Astrocyte (in vitro differentiated cells and primary cell): Measurements from ENCODE around the gene TRIM5. TPM values are rescaled to one million over a fixed set of nuclear protein-coding genes. Genes with fewer than 3 reads are reported as not detected.

Experiments
- DNase-seq: peaks from one replicate; pipeline ENCODE4 v3.0.0-alpha.2; 2010; ENCODE audit warnings: low read depth
- FAIRE-seq: peaks from 2 replicates; lab custom pipeline; 2011; peaks lifted over from hg19 to GRCh38; lab: Jason Lieb, UNC
- H2AFZ ChIP-seq: 2 replicates; pipeline ENCODE4 v1.6.0; 2012; ENCODE audit warnings: low read depth, low read length, inconsistent platforms
- H3K27ac ChIP-seq: 2 replicates; pipeline ENCODE4 v1.5.1; 2011; ENCODE audit warnings: low read depth, low read length, inconsistent platforms
- H3K27me3 ChIP-seq: 2 replicates; pipeline ENCODE4 v1.6.0; 2011; ENCODE audit warnings: low read length, inconsistent platforms; ENCODE audit not compliant: insufficient read depth
- H3K36me3 ChIP-seq: 2 replicates; pipeline ENCODE4 v1.5.1; 2011; ENCODE audit warnings: low read length, inconsistent platforms; ENCODE audit not compliant: insufficient read depth
- H3K4me1 ChIP-seq: 2 replicates; pipeline ENCODE4 v1.5.1; 2011; ENCODE audit warnings: low read length, inconsistent platforms; ENCODE audit not compliant: insufficient read depth
- H3K4me2 ChIP-seq: 2 replicates; pipeline ENCODE4 v1.6.0; 2012; ENCODE audit warnings: low read length, inconsistent platforms
- H3K4me3 ChIP-seq: 2 replicates; pipeline ENCODE4 v1.5.1; 2011; ENCODE audit warnings: low read depth, mild to moderate bottlenecking, low read length, inconsistent platforms; ENCODE audit not compliant: insufficient read depth
- H3K79me2 ChIP-seq: 2 replicates; pipeline ENCODE4 v1.6.0; 2012; ENCODE audit warnings: mild to moderate bottlenecking, low read length, inconsistent platforms; ENCODE audit not compliant: insufficient read depth
- H3K9ac ChIP-seq: 2 replicates; pipeline ENCODE4 v1.6.0; 2012; ENCODE audit warnings: mild to moderate bottlenecking, low read length, inconsistent platforms
- H3K9me3 ChIP-seq: 2 replicates; pipeline ENCODE4 v1.5.1; 2012; ENCODE audit warnings: low read depth, mild to moderate bottlenecking, low read length, inconsistent platforms; ENCODE audit not compliant: insufficient read depth
- H4K20me1 ChIP-seq: 2 replicates; pipeline ENCODE4 v1.6.0; 2012; ENCODE audit warnings: low read length, inconsistent platforms; ENCODE audit not compliant: insufficient read depth
- H3K27ac Mint-ChIP-seq: one replicate; pipeline ENCODE4 v1.8.0; 2021; ENCODE audit warnings: mild to moderate bottlenecking, mixed read lengths; ENCODE audit not compliant: unreplicated experiment
- H3K27me3 Mint-ChIP-seq: one replicate; pipeline ENCODE4 v1.8.0; 2021; ENCODE audit warnings: low read depth, mixed read lengths; ENCODE audit not compliant: unreplicated experiment
- H3K36me3 Mint-ChIP-seq: one replicate; pipeline ENCODE4 v1.8.0; 2021; ENCODE audit warnings: low read depth, mixed read lengths; ENCODE audit not compliant: unreplicated experiment
- H3K4me1 Mint-ChIP-seq: one replicate; pipeline ENCODE4 v1.8.0; 2021; ENCODE audit warnings: low read depth, mixed read lengths; ENCODE audit not compliant: unreplicated experiment
- H3K4me3 Mint-ChIP-seq: one replicate; pipeline ENCODE4 v1.8.0; 2021; ENCODE audit warnings: mild to moderate bottlenecking, moderate library complexity, mixed read lengths; ENCODE audit not compliant: unreplicated experiment
- H3K9me3 Mint-ChIP-seq: one replicate; pipeline ENCODE4 v1.8.0; 2021; ENCODE audit warnings: mild to moderate bottlenecking, mixed read lengths; ENCODE audit not compliant: unreplicated experiment
- CTCF ChIP-seq: IDR thresholded peaks from 2 replicates; pipeline ENCODE4 v1.5.1; 2011; ENCODE audit warnings: low read depth, mild to moderate bottlenecking, inconsistent platforms, low read length, moderate library complexity; ENCODE audit not compliant: insufficient read depth
- EZH2 ChIP-seq: IDR thresholded peaks from 2 replicates; pipeline ENCODE4 v1.6.1; 2012; ENCODE audit warnings: mild to moderate bottlenecking, low read length, inconsistent platforms; ENCODE audit not compliant: insufficient read depth
- total RNA-seq: library from RNA; stranded (reverse); gene quantifications from 2 replicates; pipeline ENCODE4 v1.2.1, GENCODE V29; 2021

Gene TRIM5
- total RNA-seq, 1 donor from 2014 or later, result 55.6 TPM

- no peak overlapping the region for H3K4me2 ChIP-seq
- peaks cover 15% of the 10 kb centered on the region for H3K4me1 Mint-ChIP-seq
- no peak for TF ChIP-seq EZH2
- no peak for TF ChIP-seq CTCF
These were observed 58.7 kb downstream of the TRIM5 start for GRCh38 chr11:5626196-5626595.

GRCh38 chr11:5625281-5625680 lies 59.6 kb downstream of the TRIM5 start:
- peak overlapping the region; percentile 85 for H3K4me3 Mint-ChIP-seq
- H3K9me3 Mint-ChIP-seq, result peaks cover 3% of the 10 kb centered on the region
- no peaks in the 10 kb centered on the region for H4K20me1 ChIP-seq
- H3K9me3 ChIP-seq, result no peaks in the 10 kb centered on the region
- DNase-seq, result no peak
- H3K27ac Mint-ChIP-seq, result peak overlapping the region; percentile 56
- H3K4me2 ChIP-seq, result peak overlapping the region; percentile 90
- H3K4me1 ChIP-seq, result peaks cover 27% of the 10 kb centered on the region
- H3K27ac ChIP-seq, result peak overlapping the region; percentile 48
- no peaks in the 10 kb centered on the region for H3K27me3 ChIP-seq
- H3K9ac ChIP-seq, result peak overlapping the region; percentile 74
- no peak for FAIRE-seq
- no peaks in the 10 kb centered on the region for H3K36me3 ChIP-seq
- no peaks in the 10 kb centered on the region for H3K27me3 Mint-ChIP-seq
- peaks cover 3% of the 10 kb centered on the region for H3K36me3 Mint-ChIP-seq
- peak overlapping the region; percentile 80 for H2AFZ ChIP-seq
- no peaks in the 10 kb centered on the region for H3K79me2 ChIP-seq
- peaks cover 23% of the 10 kb centered on the region for H3K4me1 Mint-ChIP-seq
- H3K4me3 ChIP-seq, result peak overlapping the region; percentile 62
- no peak for TF ChIP-seq CTCF
- no peak for TF ChIP-seq EZH2

More at GRCh38 chr11:5626196-5626595, 58.7 kb downstream of the TRIM5 start:
- Mint-ChIP-seq H3K27ac (no peak overlapping the region), H3K27me3 (no peaks in the 10 kb centered on the region), H3K4me3 (peak overlapping the region; percentile 36), H3K9me3 (peaks cover 3% of the 10 kb centered on the region), H3K36me3 (peaks cover 3% of the 10 kb centered on the region)
- no peaks in the 10 kb centered on the region for H3K36me3 ChIP-seq
- H3K4me1 ChIP-seq, result peaks cover 18% of the 10 kb centered on the region
- no peaks in the 10 kb centered on the region for H3K79me2 ChIP-seq
- FAIRE-seq (no peak), DNase-seq (no peak)
- no peaks in the 10 kb centered on the region for H3K9me3 ChIP-seq
- H3K27me3 ChIP-seq, result no peaks in the 10 kb centered on the region
- H2AFZ ChIP-seq, result no peak overlapping the region
- H3K27ac ChIP-seq, result no peak overlapping the region
- no peak overlapping the region for H3K4me3 ChIP-seq
- H4K20me1 ChIP-seq, result no peaks in the 10 kb centered on the region
- H3K9ac ChIP-seq, result no peak overlapping the region

- Mint-ChIP-seq H3K27me3 (no peaks in the 10 kb centered on the region), H3K27ac (peak within 1 kb of the TSS; percentile 95), H3K36me3 (peaks cover 3% of the 10 kb centered on the region), H3K4me3 (peak within 1 kb of the TSS; percentile 85), H3K9me3 (peaks cover 3% of the 10 kb centered on the region), H3K4me1 (peaks cover 27% of the 10 kb centered on the region)
- Histone ChIP-seq H3K4me2 (peak within 1 kb of the TSS; percentile 90), H3K4me3 (peak within 1 kb of the TSS; percentile 62), H3K27ac (peak within 1 kb of the TSS; percentile 48), H3K9me3 (no peaks in the 10 kb centered on the region), H3K4me1 (peaks cover 33% of the 10 kb centered on the region), H2AFZ (peak within 1 kb of the TSS; percentile 80), H3K9ac (peak within 1 kb of the TSS; percentile 74), H3K27me3 (no peaks in the 10 kb centered on the region), H3K36me3 (no peaks in the 10 kb centered on the region), H4K20me1 (no peaks in the 10 kb centered on the region), H3K79me2 (no peaks in the 10 kb centered on the region)
- TF ChIP-seq EZH2 (no peak), CTCF (no peak)
- peak; percentile 87 for FAIRE-seq
- peak; percentile 55 for DNase-seq
These were observed 60.2 kb downstream of the TRIM5 start, which contains the start of gene TRIM34 for GRCh38 chr11:5624489-5625279. TRIM34 (plus strand) TSS chr11:5625001; CDS start chr11:5632332, 7,331 bp downstream.
